ENCODE data around the gene CORO2B.

CORO2B gene

DNA sequence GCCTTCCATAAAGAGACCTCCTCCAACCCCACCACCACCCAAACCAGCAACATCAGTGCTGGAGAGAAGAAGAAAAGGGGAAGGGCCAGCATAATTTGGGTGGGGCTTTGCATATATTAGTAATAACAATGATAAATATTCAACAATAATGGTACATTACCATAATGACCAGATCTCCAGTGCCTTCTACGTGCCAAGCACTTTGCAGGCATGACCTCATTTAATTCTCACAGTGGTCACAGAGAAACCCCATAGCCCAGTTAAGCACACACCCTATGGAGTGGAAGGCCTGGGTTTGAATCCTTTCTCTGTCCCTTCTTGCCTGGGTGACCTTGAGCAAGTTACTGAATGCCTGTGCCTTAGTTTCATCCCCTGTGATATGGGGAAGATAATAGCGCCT, 49.2 kb downstream of the CORO2B start:
- no peak for DNase-seq (ENCODE audit: low spot score)

DNA sequence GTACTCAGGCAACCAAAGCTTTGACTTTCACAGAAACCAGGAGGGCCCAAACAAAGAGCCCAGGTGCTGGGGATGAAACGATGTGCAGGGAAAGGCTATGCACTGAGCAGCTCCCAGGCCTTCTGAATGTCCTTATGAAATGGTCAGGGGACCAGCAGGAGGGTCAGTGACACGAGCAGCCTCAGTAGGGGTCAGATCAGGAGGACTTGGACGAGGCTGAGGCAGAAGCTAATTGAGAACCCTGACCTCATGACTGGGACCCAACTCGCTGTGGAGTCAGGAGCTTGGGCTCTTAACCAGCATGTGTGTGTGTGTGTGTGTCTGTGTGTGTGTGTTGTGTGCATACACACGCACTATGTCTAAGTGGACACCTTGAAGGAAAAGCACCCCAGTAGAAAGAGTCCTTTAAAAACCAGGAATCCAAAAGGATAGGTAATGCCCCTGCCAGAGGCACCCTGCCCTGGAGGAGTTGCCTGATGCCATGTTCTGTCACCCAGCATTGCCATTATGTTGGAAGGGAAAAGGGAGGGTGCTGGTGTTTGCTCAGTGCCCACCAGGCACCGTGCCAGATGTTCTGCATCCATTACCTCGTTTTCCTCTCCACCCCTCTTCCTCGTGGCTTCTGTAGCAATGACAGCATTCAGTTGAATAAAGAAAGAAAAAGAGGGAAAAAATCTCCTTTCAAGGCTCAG, 50.9 kb downstream of the CORO2B start:
- no peak for DNase-seq (ENCODE audit: low spot score)

DNA sequence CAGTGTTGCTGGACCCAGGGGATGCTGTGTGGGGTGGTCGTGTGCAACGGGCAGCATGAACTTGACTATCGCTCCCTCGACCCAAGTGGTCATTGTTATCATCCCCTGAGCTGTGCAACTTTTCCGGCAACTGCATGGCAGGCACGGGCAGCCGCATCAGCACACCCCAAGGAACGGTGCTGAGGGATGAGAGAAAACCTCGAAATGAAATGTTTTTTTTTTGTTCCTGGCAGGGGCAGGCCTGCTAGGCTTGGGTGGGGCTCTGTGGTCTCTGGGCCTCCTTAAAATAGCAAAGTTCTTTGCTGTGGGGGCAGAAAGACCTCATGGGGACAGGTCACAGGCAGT, 51.4 kb downstream of the CORO2B start:
- DNase-seq (ENCODE audit: low spot score): no peak

DNA sequence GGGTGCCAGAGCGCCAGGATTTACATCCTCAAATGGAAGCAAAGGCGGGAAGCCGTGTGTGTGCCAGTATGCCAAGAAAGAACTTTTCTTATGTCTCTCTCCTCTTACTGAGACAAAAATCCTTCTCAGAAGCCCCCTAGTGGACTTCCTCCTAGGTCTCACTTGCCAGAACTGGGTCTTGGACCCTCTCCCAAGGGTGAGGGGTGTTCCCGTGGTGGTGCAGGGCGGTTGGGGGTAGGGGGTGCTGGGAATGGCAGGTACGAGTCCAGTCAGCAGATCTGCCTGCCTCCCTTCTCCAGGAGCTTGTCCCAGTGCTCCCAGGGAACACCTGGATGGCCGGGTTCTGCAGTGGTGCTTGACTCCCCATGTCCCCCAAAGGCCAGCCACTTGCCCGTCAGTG, 52.0 kb downstream of the CORO2B start:
- no peak for DNase-seq (ENCODE audit: low spot score)

DNA sequence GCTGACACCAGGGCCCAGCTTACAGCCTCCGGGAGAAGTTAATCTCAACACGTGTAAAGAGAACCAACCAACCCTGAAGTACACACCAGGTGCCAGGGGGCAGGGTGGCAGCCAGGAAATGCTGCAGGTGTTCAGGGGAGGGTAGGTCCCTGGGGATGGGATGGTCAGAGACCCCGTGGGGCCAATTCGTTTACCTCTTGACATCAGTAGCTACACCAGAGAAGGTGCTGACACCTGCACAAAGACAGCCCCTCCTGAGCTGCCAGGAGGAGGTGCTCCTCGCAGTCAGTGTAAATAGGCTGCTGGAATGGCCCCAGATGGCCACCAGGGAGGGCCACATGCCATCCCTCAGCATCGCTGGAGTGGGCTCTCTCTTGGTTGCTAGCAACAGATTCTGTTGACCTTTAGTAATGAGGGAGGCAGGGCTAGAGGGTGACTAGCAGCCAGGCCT, 52.8 kb downstream of the CORO2B start:
- no peak for DNase-seq (ENCODE audit: low spot score)

DNA sequence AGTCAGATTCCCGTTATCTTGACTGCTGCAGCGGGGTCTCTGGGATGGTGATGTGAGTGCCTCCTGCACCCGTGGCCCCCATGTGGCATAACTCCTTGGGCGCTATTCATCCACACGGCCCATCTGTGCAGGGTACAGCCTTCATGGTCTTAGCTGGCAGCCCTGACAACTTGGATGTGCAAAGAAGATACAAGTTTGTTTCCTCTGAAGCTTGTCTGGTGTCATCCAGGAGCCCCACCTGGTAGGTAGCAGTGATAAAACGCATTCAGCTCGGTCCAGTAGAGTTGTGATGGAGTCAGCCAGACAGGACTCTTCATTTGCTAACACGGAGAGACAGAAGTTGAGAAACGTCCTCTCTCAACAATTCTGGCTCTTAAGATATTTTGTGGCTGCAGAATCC, 53.3 kb downstream of the CORO2B start:
- no peak for DNase-seq (ENCODE audit: low spot score)

DNA sequence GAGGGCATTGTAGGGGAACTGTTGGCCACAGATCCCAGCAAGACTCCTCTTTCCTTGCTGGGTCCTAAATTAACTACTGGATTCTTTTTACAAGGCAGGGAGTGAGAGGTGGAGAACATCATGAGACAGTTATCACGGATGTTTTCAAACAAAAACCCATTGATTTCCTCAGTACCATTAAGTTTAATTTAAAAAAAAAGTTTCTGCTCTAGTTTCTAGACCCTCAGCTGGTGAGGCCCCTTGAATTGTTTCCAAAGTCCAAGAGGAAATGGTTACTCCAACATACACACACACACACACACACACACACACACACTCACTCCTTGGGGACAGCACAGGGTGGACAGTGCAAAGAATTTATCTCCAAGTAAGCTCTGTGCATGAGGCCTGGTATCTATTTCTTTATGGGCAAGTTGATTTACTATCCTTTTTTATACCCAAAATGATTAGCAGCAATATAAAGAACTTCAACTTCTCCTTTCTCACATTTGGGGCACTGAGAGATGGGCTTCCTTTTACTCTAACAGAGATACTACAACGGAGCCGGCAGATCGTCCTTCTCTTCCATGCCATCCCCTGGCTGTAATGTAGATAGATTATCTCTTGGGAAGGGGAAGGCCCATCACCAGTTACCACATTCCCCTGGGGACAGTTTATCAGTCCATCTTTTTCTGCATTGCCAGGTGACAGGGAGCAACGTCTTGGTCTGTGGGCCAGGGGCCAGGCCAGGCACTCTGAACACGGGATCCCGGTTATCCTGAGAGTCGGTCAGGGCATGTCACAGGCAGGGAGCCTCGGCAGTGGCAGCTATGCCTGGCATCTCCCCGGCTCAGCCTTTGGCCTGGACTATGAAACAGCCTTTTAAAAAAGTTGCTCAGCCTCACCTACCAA, 54.7 kb downstream of the CORO2B start:
- no peak for DNase-seq (ENCODE audit: low spot score)

DNA sequence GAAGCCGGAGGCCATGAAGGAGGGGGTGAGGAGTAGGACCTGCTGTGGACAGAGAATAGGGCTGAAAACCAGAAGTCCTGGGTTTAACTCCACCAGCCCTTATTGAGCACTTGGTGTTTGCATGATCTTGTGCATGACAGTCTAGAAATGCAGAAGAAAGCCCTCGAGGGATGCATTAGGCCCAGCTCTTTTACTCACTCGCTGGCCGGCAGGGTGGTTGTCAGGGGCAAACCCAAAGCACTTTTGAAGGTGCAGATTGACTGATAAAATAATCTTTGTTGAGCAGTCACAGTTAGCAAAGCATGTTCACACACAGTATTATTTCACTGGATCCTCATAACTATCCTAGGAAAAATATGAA, 55.3 kb downstream of the CORO2B start:
- DNase-seq (ENCODE audit: low spot score): no peak

DNA sequence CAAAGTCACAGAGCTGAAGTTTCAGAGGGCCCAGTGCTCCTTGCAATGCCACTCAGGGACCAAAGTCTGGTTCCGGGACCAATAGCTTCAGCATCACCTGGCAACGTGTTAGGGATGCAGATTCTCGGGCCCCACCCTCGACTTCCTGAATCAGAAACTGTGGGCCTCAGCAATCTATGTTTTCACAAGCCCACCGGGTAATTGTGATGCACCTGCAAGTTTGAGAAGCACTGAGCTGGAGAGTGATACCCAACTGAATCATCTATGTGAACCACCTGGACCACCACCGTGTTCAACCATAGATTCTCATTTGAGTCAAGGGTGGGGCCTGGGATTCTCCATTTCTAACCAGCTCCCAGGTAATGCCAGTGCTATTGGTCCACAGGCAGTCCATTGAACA, 55.7 kb downstream of the CORO2B start:
- DNase-seq (ENCODE audit: low spot score): no peak

DNA sequence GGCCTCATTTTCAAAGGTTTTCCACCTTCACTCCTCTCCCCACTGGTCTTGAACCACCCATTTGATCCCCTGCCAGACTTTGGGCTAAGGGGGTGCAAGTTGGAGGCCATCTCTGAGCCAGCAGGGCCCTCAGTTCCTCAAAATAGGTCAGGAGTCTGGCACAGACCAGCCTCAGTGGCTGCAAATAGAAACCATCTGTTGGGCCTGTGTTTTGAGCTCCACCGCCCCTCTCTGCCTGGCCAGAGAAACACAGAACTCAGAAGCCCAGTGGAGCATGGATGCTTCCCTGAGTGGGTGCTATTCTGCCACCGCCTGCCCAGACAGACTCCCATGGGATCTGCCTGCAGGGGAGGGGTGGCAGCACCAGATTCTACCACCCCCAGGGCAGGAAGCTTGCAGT, 56.3 kb downstream of the CORO2B start:
- no peak for DNase-seq (ENCODE audit: low spot score)

DNA sequence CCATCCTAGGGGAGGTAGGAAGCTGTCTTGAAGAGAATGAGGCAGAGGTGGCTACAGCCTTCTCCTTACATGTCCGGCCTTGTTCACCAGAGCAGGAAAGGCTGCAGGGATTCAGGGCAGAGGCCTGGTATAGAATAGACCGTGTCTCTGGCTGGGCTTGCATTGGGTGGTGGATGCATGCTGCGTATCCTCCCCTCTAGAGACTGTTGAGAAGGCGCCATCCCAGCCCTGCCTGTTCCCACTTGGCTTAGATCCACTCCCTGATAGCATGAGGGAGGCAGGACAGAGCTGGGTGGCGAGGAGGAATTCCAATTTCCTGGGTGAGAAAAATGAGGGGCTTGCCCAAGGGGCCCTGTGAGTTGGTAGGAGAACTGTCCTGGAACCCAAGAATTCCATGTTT, 57.5 kb downstream of the CORO2B start:
- no peak for DNase-seq (ENCODE audit: low spot score)

DNA sequence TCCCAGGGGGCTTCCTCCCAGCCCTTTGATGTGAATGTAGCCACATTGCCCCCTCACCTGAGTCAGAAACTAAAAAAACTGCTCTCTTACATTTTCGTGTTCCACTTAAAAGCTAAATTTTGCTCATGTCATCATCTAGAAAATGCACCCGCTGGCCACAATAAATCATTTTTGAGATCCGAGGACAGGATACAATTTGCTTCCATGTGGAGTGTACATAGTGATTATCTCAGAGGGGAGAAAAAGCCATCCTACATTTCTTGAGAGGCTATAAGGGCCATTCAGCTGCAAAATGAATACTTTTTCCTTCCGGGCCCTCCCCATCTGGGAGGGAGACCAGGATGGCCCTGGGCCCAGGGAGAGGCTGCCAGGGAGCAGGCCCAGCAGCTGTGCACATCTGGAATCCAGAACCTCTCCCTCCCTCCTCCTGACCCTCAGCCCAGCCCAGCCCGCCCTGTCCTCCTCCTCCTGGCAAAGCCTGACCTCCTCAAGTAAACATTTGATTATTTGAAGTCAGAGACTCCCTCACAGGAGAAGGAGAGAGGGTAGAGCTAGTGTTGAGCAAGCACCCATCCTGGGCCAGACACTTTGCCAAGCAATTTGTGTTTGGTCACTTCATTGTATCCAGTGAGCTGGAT, 59.1 kb downstream of the CORO2B start:
- DNase-seq (ENCODE audit: low spot score): no peak

DNA sequence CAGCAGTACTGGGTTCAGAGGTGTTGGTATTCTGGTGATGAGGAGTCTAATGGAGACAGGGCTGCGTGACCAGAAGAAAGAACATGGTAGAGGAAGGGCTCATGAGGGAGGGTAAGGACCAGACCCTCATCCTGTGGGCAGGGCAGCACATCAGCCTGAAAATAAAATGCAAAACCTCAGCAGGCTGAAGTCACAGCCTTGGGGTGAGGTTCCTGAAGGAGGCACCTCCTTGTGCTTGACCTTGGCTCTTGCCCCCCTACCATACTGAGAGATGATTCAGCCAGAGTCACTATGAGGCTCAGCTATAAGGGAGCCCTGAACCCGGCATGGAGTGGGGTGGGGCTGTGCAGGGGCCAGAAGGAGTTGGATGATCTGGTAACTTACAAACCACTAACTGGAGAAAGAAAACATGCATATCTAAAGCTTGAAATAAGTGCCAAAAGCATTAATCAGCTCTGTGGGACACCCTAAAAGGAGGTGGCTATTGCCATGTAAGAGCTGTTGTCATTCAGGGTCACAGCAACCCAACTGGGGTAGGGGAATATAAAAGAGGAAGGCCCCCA, 60.2 kb downstream of the CORO2B start:
- no peak for DNase-seq (ENCODE audit: low spot score)

DNA sequence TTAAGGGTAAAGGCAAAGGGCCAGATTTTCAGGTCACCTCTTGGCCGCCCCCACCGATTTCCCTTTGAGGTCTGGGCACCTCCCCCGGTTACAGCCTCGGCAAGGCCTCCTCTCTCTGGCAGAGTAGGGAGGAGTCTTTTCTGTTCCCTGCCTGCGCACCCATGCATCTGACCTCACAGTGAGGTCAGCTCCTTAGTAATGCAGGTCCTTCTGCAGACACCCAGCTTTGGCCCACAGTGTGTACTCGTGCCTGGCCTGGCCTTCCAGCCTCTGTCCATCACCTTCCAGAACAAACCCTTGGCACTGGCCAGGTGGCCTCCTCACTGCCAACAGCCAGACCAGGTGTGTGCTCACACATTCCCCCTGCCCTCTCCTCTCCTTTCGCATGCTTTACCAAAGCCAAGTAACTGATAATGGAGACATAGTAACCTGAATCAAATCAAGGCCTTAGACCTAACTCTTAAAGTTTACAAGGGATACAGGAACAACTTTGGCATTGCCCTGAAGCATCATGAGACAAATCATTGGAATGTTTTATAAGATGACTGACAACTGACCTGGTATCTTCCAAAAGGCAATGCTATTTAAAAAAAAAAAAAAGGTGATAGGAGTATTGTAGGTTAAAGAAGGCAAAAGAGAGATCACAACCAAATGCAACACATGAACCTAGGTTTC, 61.3 kb downstream of the CORO2B start:
- DNase-seq (ENCODE audit: low spot score): no peak

DNA sequence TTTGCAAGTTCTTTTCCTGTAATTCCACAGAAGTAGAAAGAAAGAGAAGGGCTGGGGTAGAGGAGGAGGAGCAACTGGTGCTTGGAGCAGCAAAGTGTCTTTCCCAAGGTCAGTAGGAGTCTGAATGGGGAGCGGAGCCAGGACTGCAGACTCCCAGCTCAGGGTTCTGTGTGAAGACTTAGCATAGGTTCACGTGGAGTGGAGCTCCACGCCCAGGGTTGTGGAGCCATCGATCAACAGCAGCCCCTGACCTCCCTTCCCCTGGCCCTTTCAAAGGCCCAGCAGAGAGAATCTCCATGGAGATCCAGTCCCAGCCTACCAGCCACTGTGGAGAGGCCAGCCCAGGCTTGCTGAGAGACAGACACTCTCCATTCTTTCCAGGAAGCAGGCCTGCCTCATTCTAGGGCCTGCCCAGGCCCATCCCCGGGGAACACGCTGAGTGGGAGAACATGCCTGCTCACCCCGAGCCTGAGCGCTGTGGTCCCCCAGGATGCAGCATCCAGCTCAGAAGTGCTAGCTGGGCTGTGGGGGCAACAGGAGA, 62.1 kb downstream of the CORO2B start:
- no peak for DNase-seq (ENCODE audit: low spot score)

DNA sequence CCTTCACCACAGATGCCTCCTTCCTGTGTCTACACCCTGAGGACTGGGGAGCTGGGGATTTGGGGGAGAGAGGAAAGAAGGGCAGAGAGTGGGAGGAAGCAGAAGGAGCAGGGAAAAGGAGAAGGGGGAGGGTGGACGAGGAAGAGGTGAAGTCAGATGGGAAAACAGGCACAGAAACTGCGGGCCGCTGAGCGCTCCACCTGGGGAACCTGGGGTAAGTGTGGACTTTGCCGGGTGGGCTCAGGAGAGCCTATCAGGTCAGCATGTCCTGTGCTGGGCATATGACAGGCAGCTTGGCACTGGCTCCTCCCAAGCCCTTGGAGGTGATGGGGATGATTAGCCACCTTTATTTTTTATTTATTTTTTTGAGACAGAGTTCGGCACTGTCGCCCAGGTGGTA, 62.6 kb downstream of the CORO2B start:
- DNase-seq (ENCODE audit: low spot score): no peak

DNA sequence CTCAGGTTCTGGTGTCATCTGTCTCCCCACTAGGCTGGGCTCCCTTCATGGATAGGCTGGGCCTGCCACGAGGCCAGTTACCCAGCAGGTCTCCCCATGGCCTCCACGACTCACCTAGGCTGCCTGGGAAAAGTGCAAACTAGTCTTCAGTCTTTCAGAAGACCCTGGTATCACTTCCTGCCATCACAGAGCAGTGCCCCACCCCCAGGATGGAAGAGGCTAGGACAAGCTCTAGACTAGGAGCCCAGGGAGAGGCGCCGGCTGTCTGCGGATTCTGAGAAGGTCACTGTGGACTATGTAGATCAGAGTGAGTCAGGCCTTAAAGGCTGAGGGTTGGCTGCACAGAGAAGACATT, 63.7 kb downstream of the CORO2B start:
- no peak for DNase-seq (ENCODE audit: low spot score)

DNA sequence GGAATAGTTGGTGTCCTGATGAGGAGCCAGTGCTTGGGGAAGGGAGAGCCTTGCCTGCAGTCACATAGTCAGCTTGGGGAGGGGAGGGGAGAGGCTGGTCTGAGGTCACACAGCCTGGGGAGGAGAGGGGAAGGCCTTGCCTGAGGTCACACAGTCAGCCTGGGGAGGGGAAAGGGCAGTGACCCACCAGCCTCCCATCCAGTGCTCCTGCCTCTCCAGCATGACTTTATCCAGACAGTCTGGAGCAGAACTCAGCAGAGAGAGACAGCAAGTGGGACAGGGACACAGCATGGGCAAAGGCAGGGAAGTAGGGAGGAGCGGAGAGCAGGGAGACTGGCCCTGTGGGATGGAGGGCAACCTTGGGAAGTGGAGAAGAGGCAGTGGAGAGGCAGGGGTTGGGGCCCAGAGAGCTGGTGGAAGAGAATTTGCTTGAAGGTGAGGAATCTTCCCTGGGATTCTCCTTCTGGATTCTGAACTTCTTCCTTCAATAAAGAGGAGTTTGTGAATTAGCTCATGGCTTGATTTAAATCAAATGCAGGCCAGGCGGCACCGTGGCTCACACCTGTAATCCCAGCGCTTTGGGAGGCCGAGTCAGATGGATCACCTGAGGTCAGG, 64.5 kb downstream of the CORO2B start:
- no peak for DNase-seq (ENCODE audit: low spot score)

DNA sequence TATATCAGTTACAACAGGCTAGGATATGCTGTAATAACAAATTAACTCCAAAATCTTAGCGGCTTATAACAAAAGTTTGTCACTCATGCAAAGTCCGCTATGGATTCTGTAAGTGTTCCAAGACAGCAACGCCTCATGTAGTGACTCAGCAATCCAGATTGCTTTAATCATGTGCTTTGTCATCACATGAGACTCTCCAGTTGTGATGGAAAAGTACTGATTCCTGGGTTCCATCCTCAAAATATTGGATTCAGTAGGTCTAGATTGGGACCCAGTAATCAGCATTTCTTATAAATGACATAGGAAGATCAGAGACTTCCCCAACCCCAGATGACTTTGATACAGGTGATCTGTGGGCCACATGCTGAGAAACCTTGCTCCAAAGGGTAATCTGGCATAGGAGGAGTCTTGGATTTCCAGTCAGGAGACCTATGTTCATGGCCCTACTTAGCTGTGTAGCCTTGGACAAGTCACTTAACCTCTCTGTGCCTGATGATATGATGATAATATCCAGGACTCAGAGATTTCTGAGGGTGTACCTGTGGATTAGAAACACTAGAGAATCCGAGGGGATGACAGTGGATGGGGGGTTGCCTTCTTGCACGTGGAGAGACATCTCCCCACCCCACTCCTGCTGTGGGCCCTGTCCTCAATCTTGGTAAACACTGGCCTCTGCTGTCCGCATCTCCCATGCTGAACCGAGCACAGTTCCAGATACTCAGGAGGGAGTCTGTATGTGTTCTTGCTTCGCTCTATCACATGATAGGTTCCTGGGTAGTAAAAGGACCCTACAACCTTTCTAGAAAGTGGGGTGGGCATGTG, 65.5 kb downstream of the CORO2B start:
- DNase-seq (ENCODE audit: low spot score): no peak

DNA sequence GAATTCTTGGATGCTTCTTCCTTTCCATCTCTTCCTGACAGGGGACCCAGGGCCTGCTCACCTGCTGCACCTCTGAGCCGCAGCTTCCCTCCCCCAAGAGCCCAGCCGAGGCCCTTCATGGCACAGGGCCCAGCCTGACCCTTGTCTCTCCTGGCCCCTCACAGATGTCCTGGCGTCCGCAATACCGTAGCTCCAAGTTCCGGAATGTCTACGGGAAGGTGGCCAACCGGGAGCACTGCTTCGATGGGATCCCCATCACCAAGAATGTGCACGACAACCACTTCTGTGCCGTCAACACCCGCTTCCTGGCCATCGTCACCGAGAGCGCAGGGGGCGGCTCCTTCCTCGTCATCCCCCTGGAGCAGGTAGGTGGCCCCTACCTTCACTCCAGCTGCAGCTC, 66.2 kb downstream of the CORO2B start:
- no peak for DNase-seq (ENCODE audit: low spot score)

DNA sequence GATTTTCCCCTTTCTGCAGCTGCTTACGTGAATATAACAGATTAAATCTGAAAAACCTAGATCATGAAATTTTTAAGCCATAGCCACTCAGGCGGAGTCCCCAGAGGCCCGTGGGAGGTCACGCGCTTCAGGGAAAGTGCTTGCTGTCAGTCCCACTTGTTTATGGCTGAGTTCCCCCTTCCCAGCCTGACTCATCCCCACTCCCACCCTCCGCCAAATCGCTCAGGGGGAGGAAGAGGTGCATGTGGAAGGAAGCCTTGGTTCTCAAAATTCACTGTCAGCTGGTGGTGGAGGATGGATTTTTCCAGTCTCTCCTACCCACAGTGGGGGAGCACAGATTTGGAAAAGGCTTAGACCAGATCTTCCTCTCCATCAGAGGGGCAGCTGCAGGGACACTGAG, 67.4 kb downstream of the CORO2B start:
- no peak for DNase-seq (ENCODE audit: low spot score)
